ENCODE data around the gene CTU1.
"Not testable (repeated sequence)": the region's sequence is repeated elsewhere in the genome, so short reads cannot be mapped to it uniquely, and the experiment has no call there.

CTU1 gene

DNA sequence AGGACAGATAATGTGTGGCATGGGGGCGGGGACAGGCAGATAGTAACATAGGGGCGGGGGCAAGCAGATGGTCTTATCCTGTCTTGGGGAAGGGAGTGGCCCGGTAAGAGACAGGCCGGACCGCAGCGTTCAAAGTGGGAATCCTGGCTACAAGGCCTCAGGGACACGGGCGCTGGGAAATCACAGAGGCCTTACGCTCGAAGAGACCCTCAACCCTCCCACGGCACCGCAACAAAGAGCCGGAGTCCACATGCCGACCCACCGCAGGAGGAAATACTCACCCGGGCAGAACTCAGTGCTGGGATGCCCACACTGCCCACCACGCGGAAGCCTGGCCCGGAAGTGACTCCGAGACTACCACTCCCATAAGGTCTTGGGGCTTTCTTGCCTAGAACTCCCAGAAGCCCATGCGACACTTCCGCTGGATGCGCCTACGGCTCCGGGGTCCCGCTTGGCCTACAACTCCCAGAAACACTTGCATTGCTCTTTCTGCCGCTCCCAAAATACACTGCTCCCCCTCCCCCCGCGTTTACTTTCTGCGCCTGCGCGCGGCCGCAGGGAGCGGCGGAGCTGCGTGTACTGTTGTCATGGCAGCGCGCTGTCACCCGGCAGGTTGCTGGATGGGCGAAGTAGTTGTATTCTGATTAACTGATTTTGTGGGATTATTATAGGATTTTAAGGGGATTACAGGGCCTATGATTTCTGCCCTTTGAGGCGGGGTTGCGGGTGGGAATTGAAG, at the start of gene CTU1:
Gene CTU1 (minus strand): TSS at position 344 of the 739 bp plus-strand sequence. CDS start 3,840 bp downstream, outside the sequence.
- Mint-ChIP-seq H3K27ac (peak within 1 kb of the TSS; percentile 97), H3K27me3 (no peaks in the 10 kb centered on the region), H3K36me3 (peaks cover 9% of the 10 kb centered on the region), H3K9me3 (no peaks in the 10 kb centered on the region), H3K4me3 (peak within 1 kb of the TSS; percentile 92), H3K4me1 (peaks cover 49% of the 10 kb centered on the region)

DNA sequence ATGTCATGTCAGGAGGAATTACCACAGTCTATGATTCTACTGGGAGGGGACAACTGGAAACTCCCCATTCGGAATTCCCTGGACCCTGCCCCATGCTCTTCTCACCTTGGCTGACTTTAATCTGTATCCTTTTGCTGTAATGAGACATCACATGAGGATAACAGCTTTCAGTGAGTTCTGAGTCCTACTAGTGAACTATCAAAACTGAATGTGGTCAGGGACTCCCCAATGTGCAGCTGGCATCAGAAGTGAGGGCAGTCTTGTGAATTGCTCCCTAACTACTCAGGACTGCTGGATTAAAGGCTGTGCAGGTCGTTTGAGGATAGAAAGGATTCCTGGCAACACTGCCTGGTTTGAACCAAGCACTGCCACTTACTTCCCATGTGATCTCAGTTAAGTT, 49.1 kb upstream of the CTU1 start:
- Mint-ChIP-seq H3K27ac (no peak overlapping the region), H3K4me1 (peaks cover 10% of the 10 kb centered on the region), H3K9me3 (no peaks in the 10 kb centered on the region), H3K27me3 (no peaks in the 10 kb centered on the region), H3K36me3 (no peaks in the 10 kb centered on the region), H3K4me3 (no peak overlapping the region)

DNA sequence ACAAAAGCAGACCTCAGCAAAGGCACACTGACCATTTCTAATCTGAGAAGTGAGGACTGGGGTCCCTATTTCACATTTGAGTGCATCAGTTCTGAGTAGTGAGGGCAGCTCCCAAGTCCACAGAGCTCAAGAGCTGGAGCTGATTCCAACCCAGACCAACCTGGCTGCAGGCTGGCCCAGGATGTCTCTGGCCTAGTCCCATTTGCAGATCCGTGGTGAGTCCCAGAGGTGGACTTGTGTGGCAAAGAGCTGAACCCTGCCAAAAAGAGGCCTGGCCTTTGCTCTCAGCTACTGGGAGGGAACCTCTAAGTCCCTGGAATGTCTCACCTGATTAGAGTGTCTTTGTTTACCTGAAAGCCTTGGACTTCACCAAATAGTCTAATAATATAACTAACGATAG, 48.5 kb upstream of the CTU1 start:
- Mint-ChIP-seq H3K27ac (no peak overlapping the region), H3K4me1 (peaks cover 10% of the 10 kb centered on the region), H3K9me3 (no peaks in the 10 kb centered on the region), H3K27me3 (no peaks in the 10 kb centered on the region), H3K36me3 (no peaks in the 10 kb centered on the region), H3K4me3 (no peak overlapping the region)

DNA sequence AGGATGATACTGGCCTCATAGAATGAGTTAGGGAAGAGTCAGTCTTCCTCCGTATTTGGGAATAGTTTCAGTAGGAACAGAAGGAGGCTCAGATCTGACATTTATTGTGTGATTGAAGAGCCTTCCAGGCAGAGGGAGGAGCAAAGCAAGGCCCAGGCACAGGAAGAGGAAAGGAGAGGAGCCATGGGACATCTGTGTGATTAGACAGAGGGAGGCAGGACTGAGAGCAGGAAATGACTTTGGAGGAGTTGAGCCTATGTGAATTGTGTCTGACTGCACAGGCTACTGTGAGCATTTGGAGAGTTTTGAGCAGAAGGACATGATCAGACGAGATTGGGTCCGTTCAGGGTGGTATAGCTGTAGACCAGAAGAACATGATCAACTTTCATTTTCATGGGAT, 42.4 kb upstream of the CTU1 start:
- Mint-ChIP-seq H3K27ac (no peak overlapping the region), H3K4me3 (no peak overlapping the region), H3K27me3 (no peaks in the 10 kb centered on the region), H3K4me1 (peaks cover 18% of the 10 kb centered on the region), H3K9me3 (peaks cover 9% of the 10 kb centered on the region), H3K36me3 (no peaks in the 10 kb centered on the region)

DNA sequence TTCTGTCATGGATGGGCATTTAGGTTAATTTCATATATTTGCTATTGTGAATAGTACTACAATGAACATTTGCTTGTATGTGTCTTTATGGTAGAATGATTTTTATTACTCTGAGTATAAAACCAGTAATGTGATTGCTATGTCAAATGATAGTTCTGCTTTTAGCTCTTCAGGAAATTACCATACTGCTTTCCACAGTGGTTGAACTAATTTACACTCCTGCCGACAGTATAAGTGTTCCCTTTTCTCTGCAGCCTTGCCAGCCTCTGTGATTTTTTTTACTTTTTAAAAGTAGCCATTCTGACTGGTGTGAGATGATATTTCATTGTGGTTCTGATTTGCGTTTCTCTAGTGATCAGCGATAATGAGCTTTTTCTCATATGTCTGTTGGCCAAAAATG, 40.4 kb upstream of the CTU1 start:
- H3K36me3 Mint-ChIP-seq: no peaks in the 10 kb centered on the region
- H3K4me3 Mint-ChIP-seq: no peak overlapping the region
- peaks cover 24% of the 10 kb centered on the region for H3K4me1 Mint-ChIP-seq
- no peak overlapping the region for H3K27ac Mint-ChIP-seq
- H3K27me3 Mint-ChIP-seq: no peaks in the 10 kb centered on the region
- H3K9me3 Mint-ChIP-seq: peaks cover 9% of the 10 kb centered on the region

DNA sequence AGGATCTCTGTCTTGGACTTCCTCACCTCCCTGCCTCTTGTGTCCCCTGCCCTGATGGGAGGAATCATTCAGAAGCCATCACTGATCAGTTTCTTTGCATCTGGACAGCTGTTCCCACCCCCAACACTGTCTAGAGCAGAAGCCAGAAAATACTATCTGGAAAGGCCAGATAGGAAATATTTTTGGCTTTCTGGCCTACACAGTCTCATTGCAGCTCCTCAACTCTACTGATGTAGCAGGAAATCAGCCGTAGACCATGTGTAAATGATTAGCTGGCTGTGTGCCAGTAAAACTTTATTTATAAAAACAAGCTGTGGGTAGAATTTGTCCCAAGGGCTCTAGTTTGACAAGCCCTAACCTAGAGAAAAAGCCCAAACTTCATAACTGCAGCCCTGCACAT, 39.5 kb upstream of the CTU1 start:
- no peaks in the 10 kb centered on the region for H3K27me3 Mint-ChIP-seq
- H3K9me3 Mint-ChIP-seq: peaks cover 9% of the 10 kb centered on the region
- peaks cover 24% of the 10 kb centered on the region for H3K4me1 Mint-ChIP-seq
- no peak overlapping the region for H3K4me3 Mint-ChIP-seq
- H3K27ac Mint-ChIP-seq: no peak overlapping the region
- no peaks in the 10 kb centered on the region for H3K36me3 Mint-ChIP-seq

DNA sequence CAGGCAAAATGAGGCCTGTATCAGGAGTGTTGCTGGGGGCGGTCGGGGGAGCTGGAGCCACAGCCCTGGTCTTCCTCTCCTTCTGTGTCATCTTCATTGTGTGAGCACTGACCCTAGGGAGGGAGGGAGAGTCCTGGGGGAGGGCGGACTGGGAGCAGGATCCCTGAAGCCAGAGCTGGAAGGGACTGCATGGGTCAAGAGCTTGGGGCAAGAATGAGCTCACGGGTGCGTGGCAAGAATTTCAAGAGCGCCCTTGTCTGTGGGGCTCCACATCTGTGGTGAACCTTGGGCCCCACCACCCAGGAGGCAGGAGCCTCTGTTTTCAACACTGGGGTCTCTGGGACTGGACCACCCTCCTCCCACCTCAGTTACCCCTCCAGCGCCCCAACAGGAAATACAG, 38.5 kb upstream of the CTU1 start:
- Mint-ChIP-seq H3K9me3 (peaks cover 9% of the 10 kb centered on the region), H3K27ac (no peak overlapping the region), H3K36me3 (no peaks in the 10 kb centered on the region), H3K4me3 (no peak overlapping the region), H3K27me3 (no peaks in the 10 kb centered on the region), H3K4me1 (peaks cover 29% of the 10 kb centered on the region)

DNA sequence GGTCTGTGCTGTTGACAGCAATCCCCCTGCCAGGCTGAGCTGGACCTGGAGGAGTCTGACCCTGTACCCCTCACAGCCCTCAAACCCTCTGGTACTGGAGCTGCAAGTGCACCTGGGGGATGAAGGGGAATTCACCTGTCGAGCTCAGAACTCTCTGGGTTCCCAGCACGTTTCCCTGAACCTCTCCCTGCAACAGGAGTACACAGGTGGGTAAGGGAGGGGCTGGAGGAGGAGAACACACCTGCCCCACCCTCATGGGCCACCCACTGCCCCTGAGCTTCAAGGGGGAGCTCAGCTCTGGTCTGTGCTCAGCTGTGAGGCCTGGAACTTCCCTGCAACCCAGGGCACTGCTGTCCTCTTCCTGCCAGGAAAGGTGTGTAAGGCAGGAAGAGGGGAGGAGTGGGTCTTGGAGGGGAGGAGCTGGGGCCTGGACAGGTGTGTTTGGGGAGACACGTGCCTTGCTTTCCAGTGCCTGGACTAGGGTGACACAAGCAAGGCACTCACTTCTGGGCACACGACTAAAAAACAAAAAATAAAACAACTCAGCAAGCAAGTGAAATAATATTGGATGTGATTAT, 37.8 kb upstream of the CTU1 start:
- Mint-ChIP-seq H3K4me1 (peaks cover 29% of the 10 kb centered on the region), H3K36me3 (no peaks in the 10 kb centered on the region), H3K27ac (no peak overlapping the region), H3K9me3 (peaks cover 6% of the 10 kb centered on the region), H3K27me3 (no peaks in the 10 kb centered on the region), H3K4me3 (no peak overlapping the region)

DNA sequence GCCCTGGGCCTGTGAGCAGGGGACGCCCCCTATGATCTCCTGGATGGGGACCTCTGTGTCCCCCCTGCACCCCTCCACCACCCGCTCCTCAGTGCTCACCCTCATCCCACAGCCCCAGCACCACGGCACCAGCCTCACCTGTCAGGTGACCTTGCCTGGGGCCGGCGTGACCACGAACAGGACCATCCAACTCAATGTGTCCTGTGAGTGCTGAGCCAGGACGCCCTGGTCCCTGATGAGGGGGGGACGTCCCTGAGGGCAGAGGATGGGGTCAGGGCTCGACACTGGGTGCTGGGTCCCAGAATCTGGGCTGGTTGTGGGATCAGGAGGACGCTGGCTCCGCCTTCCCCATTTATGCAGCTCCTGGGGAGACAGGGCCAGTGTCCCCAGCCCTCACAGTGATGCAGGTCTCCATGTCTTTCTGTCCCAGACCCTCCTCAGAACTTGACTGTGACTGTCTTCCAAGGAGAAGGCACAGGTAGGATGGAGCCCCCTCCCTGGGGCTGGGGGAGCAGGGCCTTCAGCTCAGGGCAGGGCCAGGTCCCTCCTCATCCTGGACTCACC, 36.4 kb upstream of the CTU1 start:
- no peaks in the 10 kb centered on the region for H3K9me3 Mint-ChIP-seq
- H3K27ac Mint-ChIP-seq: no peak overlapping the region
- no peaks in the 10 kb centered on the region for H3K36me3 Mint-ChIP-seq
- no peaks in the 10 kb centered on the region for H3K27me3 Mint-ChIP-seq
- H3K4me3 Mint-ChIP-seq: no peak overlapping the region
- H3K4me1 Mint-ChIP-seq: peaks cover 25% of the 10 kb centered on the region

DNA sequence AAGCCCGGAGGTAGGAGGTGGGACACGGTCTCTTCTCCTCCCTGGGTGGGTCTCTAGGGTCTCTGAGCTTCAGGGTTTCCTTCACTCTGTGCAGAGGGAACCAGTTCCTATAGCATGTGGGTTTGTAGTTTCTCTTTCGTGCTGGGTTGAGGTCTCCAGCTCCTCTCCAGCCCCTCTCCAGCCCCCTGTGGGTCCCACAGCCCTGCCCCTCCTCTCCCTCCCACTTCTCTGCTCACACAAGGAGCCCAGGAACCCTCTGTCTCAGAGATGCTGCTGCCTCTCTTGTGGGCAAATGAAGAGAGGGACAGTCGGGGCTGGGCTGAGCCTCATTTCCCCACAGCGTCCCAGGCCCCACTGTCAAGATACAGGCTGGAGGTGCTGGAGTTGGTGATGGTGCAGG, 35.3 kb upstream of the CTU1 start:
- Mint-ChIP-seq H3K9me3 (no peaks in the 10 kb centered on the region), H3K4me1 (peaks cover 22% of the 10 kb centered on the region), H3K4me3 (no peak overlapping the region), H3K27me3 (no peaks in the 10 kb centered on the region), H3K27ac (no peak overlapping the region), H3K36me3 (no peaks in the 10 kb centered on the region)

DNA sequence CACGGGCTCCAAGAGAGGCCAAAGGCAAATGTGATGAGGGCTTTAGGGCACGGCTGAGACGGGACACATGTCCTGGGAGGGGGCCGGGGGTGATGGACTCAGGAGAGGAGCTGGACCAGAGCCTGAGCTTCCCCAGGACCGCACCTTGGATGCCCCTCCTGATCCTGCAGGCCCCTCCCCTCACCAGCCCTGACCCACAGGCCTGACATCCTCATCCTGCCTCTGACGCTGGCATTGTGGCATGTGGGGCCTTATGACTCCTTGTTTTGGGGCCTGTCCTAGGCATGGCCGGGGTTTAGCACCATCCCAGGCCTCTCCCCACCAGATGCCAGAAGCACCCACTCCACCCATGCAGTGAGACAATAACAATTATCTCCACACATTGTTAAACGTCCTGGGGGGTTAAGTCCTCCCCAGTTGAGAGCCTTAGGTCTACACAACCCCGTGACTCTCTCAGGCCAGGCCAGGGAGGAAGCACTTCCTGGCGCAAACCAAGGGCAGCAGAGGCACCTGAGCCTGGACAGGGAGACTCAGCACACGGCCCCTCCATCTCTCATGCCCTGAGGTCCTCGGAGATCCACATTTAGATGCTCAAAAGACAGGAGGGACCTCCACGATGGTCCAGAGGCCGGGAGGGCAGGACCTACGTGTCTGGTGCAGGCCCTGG, 34.7 kb upstream of the CTU1 start:
- not testable (repeated sequence) for H3K4me3 Mint-ChIP-seq, H3K27me3 Mint-ChIP-seq, H3K27ac Mint-ChIP-seq, H3K9me3 Mint-ChIP-seq, H3K36me3 Mint-ChIP-seq
- H3K4me1 Mint-ChIP-seq: peaks cover 18% of the 10 kb centered on the region

DNA sequence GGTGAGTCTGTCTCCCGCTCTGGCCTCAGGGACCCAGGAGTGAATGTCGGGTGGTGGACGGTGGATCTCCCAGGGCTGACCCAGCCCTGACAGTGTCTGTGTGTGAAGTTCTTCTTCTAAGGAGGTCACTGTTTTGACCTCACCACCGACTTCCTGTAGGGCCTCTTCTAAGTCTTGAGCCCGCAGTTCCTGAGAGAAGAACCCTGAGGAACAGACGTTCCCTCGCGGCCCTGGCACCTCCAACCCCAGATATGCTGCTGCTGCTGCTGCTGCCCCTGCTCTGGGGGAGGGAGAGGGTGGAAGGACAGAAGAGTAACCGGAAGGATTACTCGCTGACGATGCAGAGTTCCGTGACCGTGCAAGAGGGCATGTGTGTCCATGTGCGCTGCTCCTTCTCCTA, 33.9 kb upstream of the CTU1 start, which contains the start of gene SIGLEC7:
Gene SIGLEC7 (plus strand): TSS at position 183 of the 400 bp plus-strand sequence. CDS start 69 bp downstream, at position 252.
- Mint-ChIP-seq H3K4me3 (peak within 1 kb of the TSS; percentile 49), H3K4me1 (peaks cover 23% of the 10 kb centered on the region), H3K9me3 (no peaks in the 10 kb centered on the region), H3K27ac (no peak within 1 kb of the TSS), H3K36me3 (no peaks in the 10 kb centered on the region), H3K27me3 (no peaks in the 10 kb centered on the region)

DNA sequence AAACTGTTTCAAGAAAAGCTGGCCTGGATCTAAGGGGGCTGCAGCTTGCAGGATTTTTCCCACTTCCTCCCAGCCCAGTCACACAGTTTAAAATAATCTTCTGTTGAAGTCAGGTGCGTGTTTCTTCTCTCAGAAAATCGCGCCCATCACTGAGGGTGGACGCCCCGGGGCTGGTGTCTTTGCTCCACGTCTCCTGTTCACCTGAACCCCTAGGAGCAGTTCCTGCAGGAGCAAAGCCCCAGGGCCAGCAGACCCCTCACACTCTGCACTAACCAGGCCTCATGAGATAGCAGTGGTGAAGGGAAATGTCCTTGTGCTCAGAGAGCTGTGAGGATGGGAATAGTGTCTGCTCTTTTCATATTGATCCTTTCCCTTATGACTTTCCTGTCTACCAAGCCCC, 33.0 kb upstream of the CTU1 start:
- no peaks in the 10 kb centered on the region for H3K27me3 Mint-ChIP-seq
- H3K4me3 Mint-ChIP-seq: no peak overlapping the region
- no peaks in the 10 kb centered on the region for H3K36me3 Mint-ChIP-seq
- no peaks in the 10 kb centered on the region for H3K9me3 Mint-ChIP-seq
- peaks cover 32% of the 10 kb centered on the region for H3K4me1 Mint-ChIP-seq
- H3K27ac Mint-ChIP-seq: no peak overlapping the region

DNA sequence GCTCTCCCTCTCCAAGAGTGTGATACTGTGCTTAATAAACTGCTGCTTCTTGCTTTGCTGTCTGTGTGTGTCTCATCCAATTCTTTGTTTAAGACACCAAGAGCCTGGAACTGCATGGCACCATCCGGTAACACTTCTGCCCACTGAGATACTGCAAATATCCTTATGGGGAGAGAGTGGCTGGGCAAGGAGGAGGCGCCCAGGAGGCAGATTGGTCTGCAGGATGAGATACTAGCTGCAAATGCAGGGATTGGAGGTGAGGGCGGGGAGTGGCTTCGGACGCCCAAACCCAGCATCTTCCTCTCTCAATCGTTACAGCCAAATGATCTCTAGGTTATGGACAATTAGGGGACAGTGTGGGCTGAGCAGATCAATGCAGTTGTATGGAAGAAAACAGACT, 32.2 kb upstream of the CTU1 start:
- H3K9me3 Mint-ChIP-seq: no peaks in the 10 kb centered on the region
- no peaks in the 10 kb centered on the region for H3K36me3 Mint-ChIP-seq
- no peak overlapping the region for H3K4me3 Mint-ChIP-seq
- no peak overlapping the region for H3K27ac Mint-ChIP-seq
- H3K4me1 Mint-ChIP-seq: peaks cover 36% of the 10 kb centered on the region
- H3K27me3 Mint-ChIP-seq: no peaks in the 10 kb centered on the region

DNA sequence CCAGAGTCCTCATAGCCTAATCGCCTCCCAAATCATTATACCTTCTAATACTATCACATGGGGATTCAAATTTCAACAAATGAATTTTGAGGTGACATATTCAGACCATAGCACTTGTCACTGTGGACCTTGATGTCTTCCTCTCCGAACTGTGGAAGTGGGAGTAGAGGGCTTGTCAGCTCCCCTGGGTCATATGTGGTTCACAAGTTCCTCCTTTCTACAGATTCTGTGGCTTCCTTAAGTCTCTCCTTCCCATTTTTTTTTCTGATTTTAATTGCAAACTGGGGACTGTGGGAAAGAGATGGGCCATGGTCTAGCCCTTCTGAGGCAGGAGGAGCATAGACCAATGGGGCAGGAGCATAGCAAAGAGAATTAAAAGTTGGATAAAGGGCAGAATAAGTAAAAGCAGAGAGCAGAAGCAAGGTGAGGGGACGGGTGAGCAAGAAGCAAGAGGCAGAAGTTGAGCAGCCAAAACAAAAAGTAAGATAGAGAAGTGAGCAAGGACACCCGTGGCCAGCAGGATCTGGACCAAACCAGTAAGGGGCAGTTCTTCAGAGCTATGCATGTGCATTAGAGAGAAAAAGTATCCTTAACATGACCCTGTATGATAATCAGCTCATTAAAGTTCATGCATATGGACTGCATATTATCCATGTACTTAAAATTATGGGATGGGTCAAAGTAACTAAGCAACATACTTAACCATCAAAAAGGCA, 31.2 kb upstream of the CTU1 start:
- no peaks in the 10 kb centered on the region for H3K9me3 Mint-ChIP-seq
- H3K36me3 Mint-ChIP-seq: no peaks in the 10 kb centered on the region
- H3K4me1 Mint-ChIP-seq: peaks cover 36% of the 10 kb centered on the region
- no peak overlapping the region for H3K4me3 Mint-ChIP-seq
- H3K27ac Mint-ChIP-seq: no peak overlapping the region
- no peaks in the 10 kb centered on the region for H3K27me3 Mint-ChIP-seq
